NCI-H2107 treated with DMSO at 0.1 percent for 48 hours (cell line): Measurements from ENCODE around the gene FRMD4A.

Source experiments
- DNase-seq: peaks from one replicate; lab custom pipeline; 2025; ENCODE audit not compliant: unreplicated experiment; lab: John Stamatoyannopoulos, UW

The FRMD4A gene

GRCh38 chr10:13637303-13637856 is 693.3 kb downstream of the FRMD4A start:
- DNase-seq, result no peak

DNA sequence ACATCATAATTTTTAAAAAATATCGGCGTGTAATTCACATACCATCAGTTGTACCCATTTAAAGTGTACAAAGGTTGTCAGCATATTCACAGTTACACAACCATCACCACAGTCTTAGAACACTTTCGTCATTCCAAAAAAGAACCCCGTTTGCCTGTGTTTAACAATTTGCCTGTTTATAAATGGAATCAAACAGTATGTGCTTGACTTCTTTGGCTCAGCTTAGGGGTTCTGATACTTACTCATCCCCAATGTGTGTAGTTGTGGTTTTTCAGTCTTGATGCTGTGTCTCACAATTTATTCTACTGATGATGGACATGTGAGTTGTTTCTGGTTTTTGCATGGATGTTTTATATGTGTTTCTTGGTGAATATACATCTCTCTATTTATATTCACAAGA is 693.9 kb downstream of the FRMD4A start:
- no peak for DNase-seq

DNA sequence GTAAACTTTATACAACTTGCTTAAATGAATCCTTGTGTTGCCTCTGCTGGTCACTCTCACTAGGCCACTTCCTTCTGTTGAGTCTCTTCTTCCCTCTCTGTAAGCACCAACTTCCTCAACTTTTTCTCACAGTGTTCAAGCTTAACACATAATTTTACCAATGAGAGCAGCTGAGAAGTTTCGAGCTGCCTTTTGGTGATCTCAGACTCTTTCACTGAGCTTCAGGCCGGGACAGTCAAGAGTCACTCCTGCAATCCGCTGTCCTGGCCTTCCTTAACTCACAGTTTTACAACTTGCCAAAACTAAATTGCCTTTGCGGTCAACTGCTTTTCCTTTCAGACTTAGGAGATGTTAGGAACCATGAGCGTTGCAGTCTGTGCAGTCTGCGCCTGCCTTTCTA is 696.5 kb downstream of the FRMD4A start:
- DNase-seq, result no peak

DNA sequence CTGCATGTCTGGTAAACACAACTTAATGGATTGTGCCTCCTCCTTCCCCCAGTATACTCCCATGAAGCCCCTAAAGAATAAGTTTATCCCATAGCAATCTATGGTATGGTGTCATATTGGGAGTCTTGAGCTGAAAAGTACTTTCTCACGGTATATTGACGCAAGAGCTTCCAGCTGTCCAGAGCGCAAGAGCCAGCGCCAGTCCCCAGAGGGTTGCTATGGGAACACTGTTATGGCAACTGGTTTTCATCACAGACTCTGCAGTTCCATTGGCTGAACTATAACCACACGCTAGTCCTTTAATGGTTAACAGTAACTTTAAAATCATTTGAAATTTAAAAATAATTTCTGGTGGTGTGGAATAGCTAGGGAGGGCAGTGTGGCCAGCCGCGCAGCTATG is 697.0 kb downstream of the FRMD4A start:
- no peak for DNase-seq

DNA sequence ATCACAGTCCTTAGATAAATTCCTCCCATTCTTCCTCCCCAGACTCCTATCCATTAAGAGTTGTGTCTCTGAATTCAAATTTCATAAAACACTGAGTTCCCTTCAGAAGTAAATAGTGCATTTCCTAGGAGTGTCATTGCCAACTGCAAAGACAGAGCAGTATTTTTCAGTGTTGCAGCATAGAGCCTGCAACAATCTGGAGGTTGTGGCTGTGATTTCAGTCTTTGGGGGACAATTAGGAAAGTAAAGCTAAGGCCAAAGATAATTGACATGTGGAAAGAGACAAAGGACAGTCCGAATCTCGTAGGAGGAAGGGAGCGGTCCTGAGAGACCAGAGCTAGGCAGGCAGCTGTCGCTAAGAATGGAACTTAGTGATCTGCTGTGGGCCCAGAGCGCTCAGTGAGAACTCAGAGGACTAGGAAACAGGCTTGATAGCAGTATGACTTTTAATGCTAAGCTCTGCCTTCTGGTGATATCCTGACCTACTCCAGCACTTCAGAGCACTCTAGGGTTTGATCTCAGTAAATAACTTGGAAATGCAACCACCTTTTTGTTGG is 697.8 kb downstream of the FRMD4A start:
- no peak for DNase-seq

DNA sequence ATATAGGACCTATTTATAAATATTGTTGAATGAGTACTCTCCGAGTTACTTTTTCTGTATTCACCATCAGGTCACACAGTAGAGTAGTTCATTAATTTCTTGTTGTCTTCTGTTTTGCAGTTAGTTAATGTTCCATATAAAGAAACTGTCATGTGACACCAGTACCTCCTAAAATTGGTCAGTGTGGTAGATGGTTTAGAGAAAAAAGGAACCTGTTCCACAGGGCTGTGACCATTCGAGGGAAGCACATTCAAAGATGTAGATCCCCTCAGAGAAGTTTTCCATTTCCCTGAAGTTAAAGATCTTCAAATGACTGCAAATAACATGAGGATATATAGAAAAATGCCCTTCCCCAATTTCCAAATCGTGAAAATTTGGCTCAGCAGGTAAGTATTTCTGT is 698.3 kb downstream of the FRMD4A start:
- no peak for DNase-seq

DNA sequence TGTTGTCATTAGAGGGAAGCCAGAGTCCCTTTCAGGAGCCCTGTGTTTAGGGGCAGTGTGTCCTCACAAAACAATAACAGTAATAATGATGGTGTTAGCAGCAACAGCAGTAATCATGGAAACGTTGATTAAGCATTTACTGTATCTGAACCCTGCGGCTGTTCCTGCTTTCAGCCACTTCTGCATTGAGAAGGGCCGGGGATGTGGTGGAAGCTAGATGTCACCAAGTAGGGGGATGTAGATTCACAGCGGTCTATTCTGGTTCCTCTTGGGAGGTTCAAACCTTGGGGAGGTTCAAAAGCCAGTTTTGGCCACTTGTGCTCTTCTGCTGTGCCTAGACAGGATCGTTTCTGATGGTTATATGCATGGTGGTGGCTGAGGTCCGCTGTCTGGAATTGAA is 699.1 kb downstream of the FRMD4A start:
- no peak for DNase-seq

- DNase-seq, result no peak
These were observed 700.5 kb downstream of the FRMD4A start for GRCh38 chr10:13630231-13630630.

DNA sequence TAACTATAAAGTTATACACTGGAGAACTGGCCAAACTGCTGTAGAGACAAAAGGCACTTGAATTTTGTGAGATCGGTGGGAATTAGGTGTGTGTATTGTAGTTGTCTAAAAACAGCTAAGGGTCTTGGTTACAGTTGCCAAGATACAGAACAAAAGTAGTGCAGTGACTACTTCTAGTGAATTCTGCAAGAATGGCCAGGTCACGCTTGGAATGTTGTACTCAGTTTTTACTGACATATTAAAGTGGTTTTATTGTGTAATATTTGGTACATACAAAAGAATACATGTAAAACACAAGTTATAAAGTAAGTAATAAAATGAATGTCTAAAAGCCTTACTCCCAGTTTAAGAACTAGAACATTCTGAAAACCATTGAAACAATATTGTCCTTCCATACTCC is 701.6 kb downstream of the FRMD4A start:
- no peak for DNase-seq

DNA sequence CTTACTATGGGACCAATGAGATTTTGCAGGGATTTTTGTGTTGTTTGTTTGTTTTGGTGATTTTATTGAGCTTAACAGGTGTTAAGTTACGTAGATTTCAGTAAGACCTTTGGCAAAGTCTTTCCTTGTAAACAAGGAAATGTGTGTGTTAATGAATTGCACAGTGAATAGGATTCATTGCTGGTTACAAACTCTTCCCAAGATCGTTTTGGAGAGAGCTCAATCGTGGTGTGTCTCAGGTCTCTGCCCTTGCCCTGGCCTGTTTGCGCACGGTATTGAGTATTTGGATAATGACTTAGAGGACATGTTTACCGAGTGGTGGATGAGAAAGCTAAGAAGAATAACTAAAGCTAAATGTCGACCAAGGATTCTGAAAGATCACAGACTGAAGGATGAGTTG is 702.1 kb downstream of the FRMD4A start:
- no peak for DNase-seq

- DNase-seq, result no peak
These were observed 703.0 kb downstream of the FRMD4A start for GRCh38 chr10:13627459-13628310.

GRCh38 chr10:13624630-13625029 is 706.1 kb downstream of the FRMD4A start:
- DNase-seq, result no peak

DNA sequence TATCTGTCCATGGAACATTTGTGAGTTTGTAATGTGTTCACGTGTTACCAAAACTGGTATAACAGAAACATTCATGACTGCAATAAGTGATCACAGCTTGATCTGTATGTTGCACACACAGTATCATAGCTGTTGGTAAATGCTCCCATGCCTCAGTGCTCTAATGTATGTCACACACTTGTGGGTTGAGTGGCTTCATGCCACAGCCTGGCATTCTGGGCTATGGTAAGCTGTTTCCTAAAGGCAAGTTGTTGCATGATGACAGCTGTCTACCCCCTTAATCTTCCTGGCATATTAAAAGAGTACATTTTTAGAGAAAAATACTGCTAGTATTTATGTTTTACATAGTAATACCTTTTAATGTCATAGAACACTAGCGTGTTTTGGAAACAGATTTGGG is 708.8 kb downstream of the FRMD4A start:
- DNase-seq, result no peak

GRCh38 chr10:13617116-13617515 is 713.6 kb downstream of the FRMD4A start:
- no peak for DNase-seq

- no peak for DNase-seq
These were observed 714.9 kb downstream of the FRMD4A start for GRCh38 chr10:13615650-13616300.

DNA sequence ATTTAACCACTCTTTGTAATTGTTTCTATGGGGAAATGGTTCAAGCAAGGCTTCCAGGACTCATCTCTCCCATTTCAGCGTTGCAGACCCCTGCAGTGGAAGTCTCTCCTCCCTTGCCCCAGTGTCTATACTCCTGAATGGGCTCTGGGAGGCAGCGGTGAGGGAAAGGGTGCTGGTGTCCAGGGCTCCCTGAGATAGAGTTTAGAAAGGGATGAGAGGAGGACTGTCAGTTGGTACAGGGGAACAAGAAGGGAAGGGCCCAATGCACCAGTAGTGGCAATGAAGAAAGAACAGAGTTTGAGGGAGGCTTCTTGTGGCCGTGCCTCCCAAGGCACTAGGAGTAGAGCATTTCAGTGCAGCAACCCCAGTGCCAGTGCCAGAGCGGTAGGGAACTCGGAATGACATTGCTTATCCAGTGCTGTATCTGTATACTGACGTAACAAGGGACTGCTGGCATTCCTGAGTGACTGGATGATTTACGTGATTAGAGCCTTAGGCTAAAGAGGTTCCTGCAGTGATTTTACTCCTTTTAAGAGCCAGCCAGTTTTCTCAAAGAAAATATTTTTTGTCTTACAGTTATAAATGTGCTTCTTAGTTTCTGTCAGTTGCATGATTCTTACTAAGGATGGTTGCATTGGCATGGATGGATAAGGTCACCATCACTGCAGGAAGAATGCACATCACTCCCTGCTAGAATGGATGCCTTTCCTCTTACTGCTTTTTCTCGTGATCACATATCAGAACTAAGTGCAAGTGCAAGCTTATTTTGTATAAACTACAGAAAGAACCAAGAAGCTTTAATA is 716.0 kb downstream of the FRMD4A start:
- no peak for DNase-seq

DNA sequence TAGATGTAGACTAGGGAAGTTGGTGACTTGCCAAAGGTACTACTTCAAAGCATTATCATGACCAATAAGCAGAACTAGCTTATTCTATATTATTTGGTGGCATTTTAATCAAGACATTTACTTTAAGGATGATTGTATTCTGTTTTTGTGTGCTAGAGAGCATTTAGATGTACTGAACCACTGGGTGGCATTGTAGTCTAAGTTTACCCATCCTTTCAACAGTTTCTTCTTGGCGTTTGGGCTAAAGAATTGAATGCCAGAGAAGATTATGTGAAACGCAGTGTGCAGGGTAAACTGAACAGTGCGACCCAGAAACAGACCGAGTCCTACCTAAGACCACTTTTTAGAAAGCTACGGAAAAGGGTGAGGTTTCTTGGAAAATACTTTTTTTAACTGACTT is 717.2 kb downstream of the FRMD4A start:
- DNase-seq, result no peak

GRCh38 chr10:13612654-13613373 is 717.9 kb downstream of the FRMD4A start:
- no peak for DNase-seq

GRCh38 chr10:13608246-13608853 is 722.4 kb downstream of the FRMD4A start:
- DNase-seq, result no peak
